BLaER1 (cell line): Measurements from ENCODE around the gene SRI.
"Not testable (repeated sequence)": the region's sequence is repeated elsewhere in the genome, so short reads cannot be mapped to it uniquely, and the experiment has no call there.

Experiments
- H3K27ac ChIP-seq: shearing (Covaris generic); formaldehyde crosslinking; 2 replicates; pipeline ENCODE4 v1.8.1; 2022
- H3K27me3 ChIP-seq: shearing (Covaris generic); formaldehyde crosslinking; 2 replicates; pipeline ENCODE4 v1.8.1; 2022
- H3K36me3 ChIP-seq: shearing (Covaris generic); formaldehyde crosslinking; 2 replicates; pipeline ENCODE4 v1.8.1; 2022
- H3K4me1 ChIP-seq: shearing (Covaris generic); formaldehyde crosslinking; 2 replicates; pipeline ENCODE4 v1.8.1; 2022
- H3K4me2 ChIP-seq: shearing (Covaris generic); formaldehyde crosslinking; 2 replicates; pipeline ENCODE4 v1.8.1; 2022
- H3K4me3 ChIP-seq: shearing (Covaris generic); formaldehyde crosslinking; 2 replicates; pipeline ENCODE4 v1.8.1; 2022
- H3K9ac ChIP-seq: shearing (Covaris generic); formaldehyde crosslinking; 2 replicates; pipeline ENCODE4 v1.8.1; 2022
- H3K9me3 ChIP-seq: shearing (Covaris generic); formaldehyde crosslinking; 2 replicates; pipeline ENCODE4 v1.8.1; 2022
- H4K20me1 ChIP-seq: shearing (Covaris generic); formaldehyde crosslinking; 2 replicates; pipeline ENCODE4 v1.8.1; 2022
- Cebpa-rat ChIP-seq: shearing (Covaris generic); IDR thresholded peaks from 2 replicates; pipeline ENCODE4 v1.8.1; 2022

SRI gene

GRCh38 chr7:88219781-88220747, at the start of gene SRI:
TSS of gene SRI (minus strand) at chr7:88220038. CDS start at chr7:88220026, 12 bp downstream.
- peaks cover 20% of the 10 kb centered on the region for H3K4me1 ChIP-seq
- peaks cover 22% of the 10 kb centered on the region for H3K36me3 ChIP-seq
- H3K27ac ChIP-seq, result peak within 1 kb of the TSS; percentile 94
- peak within 1 kb of the TSS; percentile 93 for H3K9ac ChIP-seq
- H4K20me1 ChIP-seq, result peaks cover 32% of the 10 kb centered on the region
- H3K4me3 ChIP-seq, result peak within 1 kb of the TSS; percentile 91
- no peak for TF ChIP-seq Cebpa-rat
- H3K9me3 ChIP-seq, result no peaks in the 10 kb centered on the region
- peak within 1 kb of the TSS; percentile 88 for H3K4me2 ChIP-seq
- H3K27me3 ChIP-seq, result no peaks in the 10 kb centered on the region

GRCh38 chr7:88269586-88269985, 49.7 kb upstream of the SRI start:
- Histone ChIP-seq H3K9me3 (no peaks in the 10 kb centered on the region), H3K27ac (no peak overlapping the region), H4K20me1 (no peaks in the 10 kb centered on the region), H3K4me3 (no peak overlapping the region), H3K9ac (no peak overlapping the region), H3K4me1 (no peaks in the 10 kb centered on the region), H3K4me2 (no peak overlapping the region), H3K27me3 (no peaks in the 10 kb centered on the region), H3K36me3 (no peaks in the 10 kb centered on the region)
- TF ChIP-seq Cebpa-rat, result no peak

- Histone ChIP-seq H4K20me1 (no peaks in the 10 kb centered on the region), H3K4me2 (no peak overlapping the region), H3K27me3 (no peaks in the 10 kb centered on the region), H3K9ac (no peak overlapping the region), H3K4me1 (no peaks in the 10 kb centered on the region), H3K9me3 (no peaks in the 10 kb centered on the region), H3K27ac (no peak overlapping the region), H3K36me3 (no peaks in the 10 kb centered on the region), H3K4me3 (no peak overlapping the region)
- no peak for TF ChIP-seq Cebpa-rat
These were observed 49.0 kb upstream of the SRI start for GRCh38 chr7:88268858-88269257.

GRCh38 chr7:88268051-88268450, 48.2 kb upstream of the SRI start:
- TF ChIP-seq Cebpa-rat, result no peak
- no peak overlapping the region for H3K4me2 ChIP-seq
- no peaks in the 10 kb centered on the region for H3K36me3 ChIP-seq
- H4K20me1 ChIP-seq, result no peaks in the 10 kb centered on the region
- H3K4me1 ChIP-seq, result no peaks in the 10 kb centered on the region
- no peak overlapping the region for H3K9ac ChIP-seq
- no peak overlapping the region for H3K27ac ChIP-seq
- H3K9me3 ChIP-seq, result no peaks in the 10 kb centered on the region
- no peaks in the 10 kb centered on the region for H3K27me3 ChIP-seq
- no peak overlapping the region for H3K4me3 ChIP-seq

- no peaks in the 10 kb centered on the region for H4K20me1 ChIP-seq
- H3K4me1 ChIP-seq, result no peaks in the 10 kb centered on the region
- H3K4me2 ChIP-seq, result no peak overlapping the region
These were observed 47.6 kb upstream of the SRI start for GRCh38 chr7:88267421-88267820.

GRCh38 chr7:88264987-88265386, 45.1 kb upstream of the SRI start:
- not testable (repeated sequence) for H3K27ac ChIP-seq, H3K4me1 ChIP-seq, H3K27me3 ChIP-seq, H3K9ac ChIP-seq, H3K4me2 ChIP-seq, H3K36me3 ChIP-seq, H3K4me3 ChIP-seq, H3K9me3 ChIP-seq, H4K20me1 ChIP-seq

More at GRCh38 chr7:88267421-88267820, 47.6 kb upstream of the SRI start:
- H3K9ac ChIP-seq, result no peak overlapping the region
- H3K36me3 ChIP-seq, result no peaks in the 10 kb centered on the region
- no peaks in the 10 kb centered on the region for H3K9me3 ChIP-seq
- no peak for TF ChIP-seq Cebpa-rat
- no peaks in the 10 kb centered on the region for H3K27me3 ChIP-seq
- H3K4me3 ChIP-seq, result no peak overlapping the region
- H3K27ac ChIP-seq, result no peak overlapping the region

- Histone ChIP-seq H3K4me3 (no peak overlapping the region), H4K20me1 (no peaks in the 10 kb centered on the region), H3K9me3 (no peaks in the 10 kb centered on the region), H3K27ac (no peak overlapping the region), H3K4me1 (no peaks in the 10 kb centered on the region), H3K4me2 (no peak overlapping the region), H3K27me3 (no peaks in the 10 kb centered on the region), H3K9ac (no peak overlapping the region), H3K36me3 (no peaks in the 10 kb centered on the region)
- no peak for TF ChIP-seq Cebpa-rat
These were observed 42.7 kb upstream of the SRI start for GRCh38 chr7:88262562-88262961.

GRCh38 chr7:88260719-88261118, 40.9 kb upstream of the SRI start:
- H3K9me3 ChIP-seq, result no peaks in the 10 kb centered on the region
- no peaks in the 10 kb centered on the region for H4K20me1 ChIP-seq
- H3K4me1 ChIP-seq, result no peaks in the 10 kb centered on the region
- H3K4me2 ChIP-seq, result no peak overlapping the region
- no peak for TF ChIP-seq Cebpa-rat
- no peak overlapping the region for H3K9ac ChIP-seq
- no peaks in the 10 kb centered on the region for H3K27me3 ChIP-seq
- H3K36me3 ChIP-seq, result no peaks in the 10 kb centered on the region
- no peak overlapping the region for H3K27ac ChIP-seq
- H3K4me3 ChIP-seq, result no peak overlapping the region

GRCh38 chr7:88259656-88260380, 40.0 kb upstream of the SRI start:
- TF ChIP-seq Cebpa-rat, result no peak
- no peaks in the 10 kb centered on the region for H4K20me1 ChIP-seq
- H3K4me2 ChIP-seq, result no peak overlapping the region
- no peak overlapping the region for H3K27ac ChIP-seq
- no peak overlapping the region for H3K9ac ChIP-seq
- H3K4me1 ChIP-seq, result no peaks in the 10 kb centered on the region
- no peaks in the 10 kb centered on the region for H3K27me3 ChIP-seq
- no peaks in the 10 kb centered on the region for H3K36me3 ChIP-seq
- 0 out of 2 replicates have a peak, but pooled peaks cover 2% of the 10 kb centered on the region for H3K9me3 ChIP-seq
- H3K4me3 ChIP-seq, result no peak overlapping the region

GRCh38 chr7:88258296-88258695, 38.5 kb upstream of the SRI start:
- H3K4me3 ChIP-seq, H3K36me3 ChIP-seq, H3K4me2 ChIP-seq, H3K4me1 ChIP-seq, H3K9ac ChIP-seq, H3K27me3 ChIP-seq, H3K27ac ChIP-seq, H4K20me1 ChIP-seq: not testable (repeated sequence)
- peaks cover 16% of the 10 kb centered on the region; the same call in 1 of the 2 replicates for H3K9me3 ChIP-seq
